RWPE2 (cell line): ENCODE measurements around the gene URAD.

Experiments
- ATAC-seq: fragments of 200-7000 bp; cut with Tn5 transposase; 3 replicates; pipeline ENCODE4 v1.9.1; 2021; ENCODE audit warnings: low read depth
- DNase-seq: peaks from one replicate; pipeline ENCODE4 v3.0.0-alpha.2; 2020; ENCODE audit warnings: low spot score
- H3K27ac ChIP-seq: fragments of 450-650 bp; 2 replicates; pipeline ENCODE4 v1.5.1; 2017; ENCODE audit warnings: mild to moderate bottlenecking; ENCODE audit not compliant: poor library complexity, severe bottlenecking
- H3K27me3 ChIP-seq: fragments of 250-450 bp; sonication (Bioruptor Pico); 2 replicates; pipeline ENCODE4 v1.5.1; 2021; ENCODE audit warnings: mild to moderate bottlenecking, moderate library complexity; ENCODE audit not compliant: insufficient read depth, poor library complexity, severe bottlenecking
- H3K36me3 ChIP-seq: fragments of 250-450 bp; sonication (Bioruptor Pico); 2 replicates; pipeline ENCODE4 v1.5.1; 2020; ENCODE audit warnings: low read depth, mild to moderate bottlenecking, moderate library complexity
- H3K4me1 ChIP-seq: fragments of 250-450 bp; sonication (Bioruptor Pico); 2 replicates; pipeline ENCODE4 v1.5.1; 2021; ENCODE audit warnings: mild to moderate bottlenecking, moderate library complexity; ENCODE audit not compliant: insufficient read depth, poor library complexity, severe bottlenecking
- H3K4me3 ChIP-seq: fragments of 250-450 bp; sonication (Bioruptor Pico); 2 replicates; pipeline ENCODE4 v1.5.1; 2021; ENCODE audit warnings: mild to moderate bottlenecking, moderate library complexity; ENCODE audit not compliant: severe bottlenecking
- H3K9me3 ChIP-seq: fragments of 250-450 bp; sonication (Bioruptor Pico); 2 replicates; pipeline ENCODE4 v1.5.1; 2021; ENCODE audit warnings: mild to moderate bottlenecking, moderate library complexity; ENCODE audit not compliant: severe bottlenecking
- TF ChIP-seq, protein P1 (sequence below): fragments of 450-650 bp; IDR thresholded peaks from one replicate; pipeline ENCODE4 v1.5.1; 2017; ENCODE audit warnings: mild to moderate bottlenecking, moderate library complexity; ENCODE audit not compliant: poor library complexity, severe bottlenecking

URAD gene

DNA sequence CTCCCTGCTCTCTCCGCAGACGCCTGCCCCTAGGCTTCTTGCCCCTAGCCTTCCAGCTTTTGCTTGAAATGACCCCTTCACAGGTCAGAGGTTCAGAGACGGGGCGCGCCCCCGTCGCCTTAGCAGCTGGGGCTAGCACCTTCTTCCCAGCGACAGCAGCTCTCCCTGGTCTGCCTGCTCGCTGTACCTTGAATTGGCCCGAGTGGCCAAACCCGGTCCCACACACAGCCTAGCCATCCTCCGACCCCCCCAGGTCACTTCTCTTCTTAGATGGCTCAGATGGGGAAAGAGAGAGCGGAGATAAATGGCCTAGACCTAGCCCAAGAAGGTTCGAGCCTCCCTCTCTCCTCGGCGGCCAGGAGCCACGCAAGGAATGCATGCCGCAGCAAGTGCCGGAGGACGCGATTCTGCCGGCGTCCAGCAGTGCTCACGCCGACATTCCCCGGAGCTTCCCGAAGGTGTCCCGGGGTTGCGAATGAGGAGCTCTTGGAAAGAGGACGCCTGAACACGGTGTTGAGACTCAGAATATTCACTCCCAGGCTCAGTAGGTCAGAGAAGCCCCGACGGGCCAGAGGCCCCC, 20.7 kb downstream of the URAD start:
- no peak for DNase-seq
- Histone ChIP-seq H3K36me3 (no peaks in the 10 kb centered on the region), H3K27me3 (peaks cover 92% of the 10 kb centered on the region), H3K4me3 (no peak overlapping the region), H3K9me3 (no peaks in the 10 kb centered on the region), H3K27ac (no peak overlapping the region), H3K4me1 (no peaks in the 10 kb centered on the region)
- TF ChIP-seq, protein P1, sequence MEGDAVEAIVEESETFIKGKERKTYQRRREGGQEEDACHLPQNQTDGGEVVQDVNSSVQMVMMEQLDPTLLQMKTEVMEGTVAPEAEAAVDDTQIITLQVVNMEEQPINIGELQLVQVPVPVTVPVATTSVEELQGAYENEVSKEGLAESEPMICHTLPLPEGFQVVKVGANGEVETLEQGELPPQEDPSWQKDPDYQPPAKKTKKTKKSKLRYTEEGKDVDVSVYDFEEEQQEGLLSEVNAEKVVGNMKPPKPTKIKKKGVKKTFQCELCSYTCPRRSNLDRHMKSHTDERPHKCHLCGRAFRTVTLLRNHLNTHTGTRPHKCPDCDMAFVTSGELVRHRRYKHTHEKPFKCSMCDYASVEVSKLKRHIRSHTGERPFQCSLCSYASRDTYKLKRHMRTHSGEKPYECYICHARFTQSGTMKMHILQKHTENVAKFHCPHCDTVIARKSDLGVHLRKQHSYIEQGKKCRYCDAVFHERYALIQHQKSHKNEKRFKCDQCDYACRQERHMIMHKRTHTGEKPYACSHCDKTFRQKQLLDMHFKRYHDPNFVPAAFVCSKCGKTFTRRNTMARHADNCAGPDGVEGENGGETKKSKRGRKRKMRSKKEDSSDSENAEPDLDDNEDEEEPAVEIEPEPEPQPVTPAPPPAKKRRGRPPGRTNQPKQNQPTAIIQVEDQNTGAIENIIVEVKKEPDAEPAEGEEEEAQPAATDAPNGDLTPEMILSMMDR, result no peak
- ATAC-seq, result no peak; the same call in 2 of the 3 replicates

DNA sequence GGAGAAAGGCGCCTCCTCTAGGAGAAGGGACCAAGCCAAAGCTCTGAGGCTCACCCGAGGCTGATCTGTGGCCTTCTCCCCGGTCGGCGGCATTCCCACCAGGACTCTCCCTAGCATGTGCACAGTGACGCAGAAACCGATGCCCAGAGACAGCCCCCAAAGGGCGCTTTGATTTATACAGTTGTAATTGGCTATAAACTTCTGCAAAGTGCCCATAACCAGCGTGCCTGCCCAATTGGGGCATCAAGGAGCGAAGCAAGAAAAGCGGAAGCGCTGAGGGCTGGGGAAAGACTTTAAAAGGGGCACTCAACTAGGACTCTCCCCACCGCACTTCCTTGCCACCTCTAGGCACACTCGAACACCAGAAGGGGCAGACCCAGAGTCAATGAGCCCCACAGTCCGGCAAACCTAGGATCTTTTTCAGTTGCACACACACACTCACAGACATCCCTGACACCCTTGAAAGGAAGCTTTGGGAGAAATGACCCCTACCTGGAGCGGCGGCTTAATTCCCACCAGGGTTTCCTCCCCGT, 21.2 kb downstream of the URAD start:
- DNase-seq (no peak), ATAC-seq (no peak)
- no peaks in the 10 kb centered on the region for H3K9me3 ChIP-seq
- no peaks in the 10 kb centered on the region for H3K36me3 ChIP-seq
- H3K27me3 ChIP-seq, result peaks cover 90% of the 10 kb centered on the region
- TF ChIP-seq, protein P1, result no peak
- H3K27ac ChIP-seq, result no peak overlapping the region
- no peak overlapping the region for H3K4me3 ChIP-seq
- no peaks in the 10 kb centered on the region for H3K4me1 ChIP-seq

DNA sequence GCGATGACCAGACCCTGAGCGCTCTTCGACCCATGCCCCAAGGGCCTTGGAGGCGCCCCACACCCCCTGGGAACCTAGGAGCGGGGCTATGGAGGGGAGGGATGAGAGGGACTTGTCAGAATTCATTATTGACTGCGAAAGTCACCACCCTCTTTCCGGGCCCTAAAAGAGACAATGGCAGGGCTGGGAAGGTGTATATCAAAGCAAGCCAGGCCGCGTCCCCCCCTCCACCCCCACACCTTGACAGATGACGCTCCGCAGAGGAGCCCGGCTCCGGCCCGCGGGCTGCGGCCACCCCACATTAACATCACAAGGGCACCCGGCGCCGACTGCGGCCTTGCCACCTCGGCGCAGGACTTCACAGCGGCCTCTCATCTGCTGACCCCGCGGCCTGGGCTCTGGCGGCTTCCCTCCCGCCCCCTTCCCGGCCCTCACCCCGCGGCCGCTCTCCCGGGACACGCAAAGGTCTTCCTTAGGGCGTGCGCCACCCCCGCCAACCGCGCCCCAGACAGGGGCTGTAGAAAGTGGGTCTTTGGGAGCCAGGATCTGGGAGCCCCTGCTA, 21.8 kb downstream of the URAD start:
- peaks cover 92% of the 10 kb centered on the region for H3K27me3 ChIP-seq

DNA sequence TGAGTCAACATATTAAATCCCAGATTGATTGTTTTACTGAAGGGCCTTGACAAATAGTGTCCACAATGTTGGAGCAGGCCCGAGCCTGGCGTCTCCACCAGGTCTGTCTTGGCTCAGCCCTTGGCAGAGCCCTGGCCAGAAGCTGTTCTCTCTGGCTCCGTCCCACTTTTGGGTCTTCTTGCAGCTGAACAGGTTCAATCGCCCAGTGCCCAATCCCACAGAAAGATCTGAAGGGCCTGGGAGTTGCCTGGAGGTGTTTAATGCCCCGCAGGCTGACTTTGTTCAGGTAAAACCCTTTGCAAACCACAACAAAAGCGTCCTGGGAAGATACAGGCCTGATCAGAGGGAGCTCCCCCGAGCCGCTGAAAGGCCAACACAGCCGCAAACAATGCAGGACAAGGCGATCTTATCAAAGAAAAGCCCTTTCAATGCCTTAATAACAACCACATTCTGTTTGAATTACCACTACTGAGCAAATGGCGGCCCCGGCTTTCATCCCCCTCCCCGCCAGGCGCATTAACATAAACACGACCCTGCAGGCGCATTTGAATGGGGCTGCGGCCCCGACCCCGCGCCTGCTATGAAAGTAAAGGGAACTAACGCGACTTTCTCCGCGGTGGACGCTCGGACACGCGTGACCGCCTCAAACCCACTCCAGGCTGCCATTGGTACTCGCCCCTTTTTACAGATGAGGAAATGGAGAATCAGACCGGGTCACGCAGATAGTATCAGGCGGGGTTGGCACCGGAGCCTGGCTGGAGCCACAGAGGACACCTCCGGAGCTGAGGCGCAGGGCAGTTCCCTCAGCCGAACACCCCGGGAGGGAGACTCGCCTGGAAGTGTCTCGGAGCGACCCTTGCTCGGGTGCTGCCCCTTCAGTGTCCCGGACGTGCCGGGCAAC, 22.5 kb downstream of the URAD start:
- no peak for ATAC-seq
- H3K36me3 ChIP-seq, result no peaks in the 10 kb centered on the region
- no peaks in the 10 kb centered on the region for H3K4me1 ChIP-seq
- TF ChIP-seq, protein P1, result no peak
- H3K27me3 ChIP-seq, result peaks cover 92% of the 10 kb centered on the region
- no peaks in the 10 kb centered on the region for H3K9me3 ChIP-seq
- no peak overlapping the region for H3K4me3 ChIP-seq
- no peak for DNase-seq
- H3K27ac ChIP-seq, result no peak overlapping the region

More for the DNA sequence above, 21.8 kb downstream of the URAD start:
- Histone ChIP-seq H3K36me3 (no peaks in the 10 kb centered on the region), H3K9me3 (no peaks in the 10 kb centered on the region), H3K4me1 (no peaks in the 10 kb centered on the region), H3K27ac (no peak overlapping the region), H3K4me3 (no peak overlapping the region)
- DNase-seq, result no peak
- TF ChIP-seq, protein P1, result no peak
- no peak for ATAC-seq
